ENCODE data around the gene RNF149. TPM values are rescaled to one million over a fixed set of nuclear protein-coding genes. Genes with fewer than 3 reads are reported as not detected.
A peak's percentile ranks its signal among the peaks of the same experiment; 100 is the strongest.
"Not testable (repeated sequence)": the region's sequence is repeated elsewhere in the genome, so short reads cannot be mapped to it uniquely, and the experiment has no call there.

Gene RNF149
- total RNA-seq, 4 donors from 2014 or later = 17.4 to 105 (median 82.0) TPM

DNA sequence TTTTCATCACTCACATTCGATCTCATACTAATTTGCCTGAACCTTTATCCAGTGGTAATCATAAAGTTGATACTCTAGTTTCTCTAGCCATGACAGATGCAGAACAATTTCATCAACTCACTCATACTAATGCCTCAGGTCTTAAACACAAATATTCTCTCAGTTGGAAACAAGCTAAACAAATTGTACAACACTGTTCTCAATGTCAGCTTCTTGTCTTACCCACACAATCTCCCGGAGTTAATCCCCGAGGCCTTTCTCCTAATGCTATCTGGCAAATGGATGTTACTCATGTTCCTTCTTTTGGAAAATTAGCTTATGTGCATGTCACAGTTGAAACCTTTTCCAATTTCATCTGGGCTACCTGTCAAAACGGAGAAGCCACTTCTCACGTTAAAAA, 67.3 kb downstream of the RNF149 start:
- Histone ChIP-seq H3K4me1 (no peaks in the 10 kb centered on the region), H3K4me3 (no peak overlapping the region), H3K9me3 (no peaks in the 10 kb centered on the region), H3K36me3 (no peaks in the 10 kb centered on the region), H3K27me3 (no peaks in the 10 kb centered on the region), H3K27ac (no peak overlapping the region)
- no peak for DNase-seq
- no peak for TF ChIP-seq POLR2A (IDR thresholded peaks at IDR 0.05)
- TF ChIP-seq, protein P1, sequence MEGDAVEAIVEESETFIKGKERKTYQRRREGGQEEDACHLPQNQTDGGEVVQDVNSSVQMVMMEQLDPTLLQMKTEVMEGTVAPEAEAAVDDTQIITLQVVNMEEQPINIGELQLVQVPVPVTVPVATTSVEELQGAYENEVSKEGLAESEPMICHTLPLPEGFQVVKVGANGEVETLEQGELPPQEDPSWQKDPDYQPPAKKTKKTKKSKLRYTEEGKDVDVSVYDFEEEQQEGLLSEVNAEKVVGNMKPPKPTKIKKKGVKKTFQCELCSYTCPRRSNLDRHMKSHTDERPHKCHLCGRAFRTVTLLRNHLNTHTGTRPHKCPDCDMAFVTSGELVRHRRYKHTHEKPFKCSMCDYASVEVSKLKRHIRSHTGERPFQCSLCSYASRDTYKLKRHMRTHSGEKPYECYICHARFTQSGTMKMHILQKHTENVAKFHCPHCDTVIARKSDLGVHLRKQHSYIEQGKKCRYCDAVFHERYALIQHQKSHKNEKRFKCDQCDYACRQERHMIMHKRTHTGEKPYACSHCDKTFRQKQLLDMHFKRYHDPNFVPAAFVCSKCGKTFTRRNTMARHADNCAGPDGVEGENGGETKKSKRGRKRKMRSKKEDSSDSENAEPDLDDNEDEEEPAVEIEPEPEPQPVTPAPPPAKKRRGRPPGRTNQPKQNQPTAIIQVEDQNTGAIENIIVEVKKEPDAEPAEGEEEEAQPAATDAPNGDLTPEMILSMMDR (IDR thresholded peaks at IDR 0.05) = no peak
- intact Hi-C loops (cut with DNase I; ENCODE audit: low total_unique reads) = no loop called here

DNA sequence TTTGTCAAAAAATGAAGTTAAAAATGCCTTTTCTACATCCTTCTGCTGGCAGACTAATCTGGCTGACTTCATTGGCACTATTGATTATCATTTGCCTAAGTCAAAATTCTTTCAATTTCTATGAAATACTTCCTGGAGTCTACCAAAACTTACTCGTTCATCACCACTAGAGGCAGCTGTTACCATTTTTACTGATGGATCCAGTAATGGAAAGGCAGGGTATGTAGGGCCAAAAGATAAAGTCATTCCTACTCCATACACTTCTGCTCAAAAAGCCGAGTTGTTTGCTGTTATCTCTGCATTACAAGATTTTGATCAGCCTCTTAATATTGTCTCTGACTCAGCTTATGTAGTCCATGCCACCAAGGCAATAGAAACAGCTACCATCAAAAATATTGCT, 67.8 kb downstream of the RNF149 start:
- H3K27ac ChIP-seq; intact Hi-C loops (cut with DNase I; ENCODE audit: low total_unique reads); H3K27me3 ChIP-seq; H3K4me1 ChIP-seq; H3K4me3 ChIP-seq; H3K9me3 ChIP-seq; H3K36me3 ChIP-seq; DNase-seq: not testable (repeated sequence)
- TF ChIP-seq, protein P1 (IDR thresholded peaks at IDR 0.05) = peak in 1 of 4 experiments; percentile 25

DNA sequence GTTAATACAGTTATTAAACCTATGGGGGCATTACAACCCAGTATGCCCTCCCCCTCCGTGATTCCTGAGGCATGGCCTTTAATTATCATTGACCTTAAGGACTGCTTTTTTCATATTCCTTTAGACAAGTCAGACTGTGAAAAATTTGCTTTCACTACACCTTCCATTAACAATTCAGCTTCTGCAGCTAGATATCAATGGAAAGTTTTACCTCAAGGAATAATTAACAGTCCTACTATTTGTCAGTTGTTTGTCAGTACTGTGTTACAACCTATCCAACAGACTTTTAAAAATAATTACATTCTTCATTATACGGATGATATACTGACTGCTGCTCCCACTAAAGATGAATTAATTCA, 68.8 kb downstream of the RNF149 start:
- H3K9me3 ChIP-seq; H3K4me1 ChIP-seq; H3K36me3 ChIP-seq; DNase-seq; intact Hi-C loops (cut with DNase I; ENCODE audit: low total_unique reads); H3K27ac ChIP-seq; H3K27me3 ChIP-seq; H3K4me3 ChIP-seq: not testable (repeated sequence)

DNA sequence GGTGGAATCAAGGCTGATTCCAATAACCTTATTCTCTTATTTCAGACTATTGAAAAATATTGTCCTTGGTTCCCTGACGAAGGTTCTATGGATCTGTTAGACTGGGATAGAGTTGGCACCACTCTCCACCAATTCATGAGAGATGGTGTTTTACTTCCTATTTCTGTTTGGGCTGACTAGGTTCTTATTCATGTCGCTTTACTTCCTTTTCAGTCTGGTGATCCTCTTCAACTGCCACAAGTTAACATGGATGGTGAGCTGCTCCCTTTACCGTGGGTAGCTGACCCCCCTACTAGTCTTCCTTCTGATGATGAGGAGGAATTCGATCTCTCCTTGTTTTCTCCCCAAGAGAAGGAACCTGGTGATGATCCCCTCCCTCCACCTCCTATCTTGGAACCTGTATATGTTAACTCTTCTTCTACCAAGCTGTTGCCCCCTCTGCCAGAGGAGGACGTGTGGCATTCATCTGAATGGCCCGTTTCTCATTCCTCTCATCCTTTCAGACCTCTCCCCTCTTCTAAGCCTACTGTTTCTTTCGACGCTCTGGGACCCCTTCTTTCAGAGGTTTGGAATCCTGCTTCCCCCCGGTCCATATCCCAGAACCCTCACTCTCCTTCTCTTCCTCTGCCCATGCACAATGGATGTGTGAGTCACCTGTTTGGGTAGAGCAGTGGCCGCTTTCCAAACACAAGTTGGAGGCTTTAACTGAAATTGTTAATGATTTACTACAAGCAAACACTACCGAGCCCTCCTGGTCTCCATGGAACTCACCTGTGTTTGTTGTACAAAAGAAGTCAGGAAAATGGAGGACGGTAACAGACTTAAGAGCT, 69.4 kb downstream of the RNF149 start:
- Histone ChIP-seq H3K36me3 (no peaks in the 10 kb centered on the region), H3K4me1 (no peaks in the 10 kb centered on the region), H3K9me3 (no peaks in the 10 kb centered on the region), H3K4me3 (no peak overlapping the region), H3K27me3 (no peaks in the 10 kb centered on the region), H3K27ac (no peak overlapping the region)
- no peak for DNase-seq
- intact Hi-C loops (cut with DNase I; ENCODE audit: low total_unique reads) = no loop called here
- no peak for TF ChIP-seq POLR2A (IDR thresholded peaks at IDR 0.05)
- TF ChIP-seq, protein P1 (IDR thresholded peaks at IDR 0.05) = no peak

DNA sequence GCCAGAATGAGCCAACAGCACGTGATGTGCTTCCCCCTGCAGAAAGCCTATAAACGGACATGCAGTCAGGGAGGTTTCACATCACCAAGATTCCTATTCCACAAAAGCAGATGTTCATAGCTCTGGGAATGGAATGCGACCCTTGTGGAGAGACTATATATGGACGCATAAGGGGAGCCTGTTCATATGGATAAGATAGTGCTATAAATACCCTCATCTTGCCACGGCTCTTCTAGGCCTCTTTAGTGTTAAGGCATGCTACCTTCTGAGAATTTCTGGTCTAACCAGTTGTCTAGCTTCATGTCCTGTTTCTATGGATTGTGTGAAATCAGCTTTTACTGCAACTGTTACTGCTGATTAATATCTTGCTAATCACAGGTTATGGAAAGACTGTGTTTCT, 70.6 kb downstream of the RNF149 start:
- H3K36me3 ChIP-seq; H3K27ac ChIP-seq; DNase-seq; intact Hi-C loops (cut with DNase I; ENCODE audit: low total_unique reads); H3K27me3 ChIP-seq; H3K9me3 ChIP-seq; H3K4me3 ChIP-seq; H3K4me1 ChIP-seq: not testable (repeated sequence)

DNA sequence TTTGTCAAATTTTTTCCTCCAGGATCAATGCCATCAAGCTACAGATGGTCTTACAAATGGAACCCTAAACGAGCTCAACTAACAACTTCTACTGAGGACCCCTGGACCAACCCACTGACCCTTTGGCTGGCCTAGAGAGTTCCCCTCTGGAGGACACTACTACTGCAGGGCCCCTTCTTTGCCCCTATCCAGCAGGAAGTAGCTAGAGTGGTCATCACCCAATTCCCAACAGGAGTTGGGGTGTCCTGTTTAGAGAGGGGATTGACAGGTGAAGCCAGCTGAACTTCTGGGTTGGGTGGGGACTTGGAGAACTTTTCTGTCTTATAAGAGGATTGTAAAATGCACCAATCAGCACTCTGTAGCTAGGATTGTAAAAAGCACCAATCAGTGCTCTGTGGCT, 72.5 kb downstream of the RNF149 start:
- H3K9me3 ChIP-seq; intact Hi-C loops (cut with DNase I; ENCODE audit: low total_unique reads); H3K27ac ChIP-seq; H3K27me3 ChIP-seq; DNase-seq; H3K4me1 ChIP-seq; H3K36me3 ChIP-seq; H3K4me3 ChIP-seq: not testable (repeated sequence)
